T-helper 2 cell treated with Interferon-gamma antibody and Interleukin-4, amounts not matched to agents 5 μg/mL and 100 μg/mL, for 36 hours (primary cell): ENCODE measurements around the gene SDCCAG8.

Experiments
- DNase-seq: peaks from one replicate; pipeline ENCODE4 v3.0.0; 2021; ENCODE audit warnings: low spot score
- H3K27ac Mint-ChIP-seq: one replicate; pipeline ENCODE4 v1.8.0; 2021; ENCODE audit warnings: mild to moderate bottlenecking, mixed read lengths
- H3K27me3 Mint-ChIP-seq: one replicate; pipeline ENCODE4 v1.8.0; 2021; ENCODE audit warnings: low read depth, mixed read lengths
- H3K36me3 Mint-ChIP-seq: one replicate; pipeline ENCODE4 v1.8.0; 2021; ENCODE audit warnings: low read depth, mixed read lengths
- H3K4me1 Mint-ChIP-seq: one replicate; pipeline ENCODE4 v1.8.0; 2021; ENCODE audit warnings: low read depth, mixed read lengths
- H3K4me3 Mint-ChIP-seq: one replicate; pipeline ENCODE4 v1.8.0; 2022; ENCODE audit warnings: mild to moderate bottlenecking, moderate library complexity, mixed read lengths
- H3K9me3 Mint-ChIP-seq: one replicate; pipeline ENCODE4 v1.8.0; 2021; ENCODE audit warnings: mixed read lengths

Gene SDCCAG8

DNA sequence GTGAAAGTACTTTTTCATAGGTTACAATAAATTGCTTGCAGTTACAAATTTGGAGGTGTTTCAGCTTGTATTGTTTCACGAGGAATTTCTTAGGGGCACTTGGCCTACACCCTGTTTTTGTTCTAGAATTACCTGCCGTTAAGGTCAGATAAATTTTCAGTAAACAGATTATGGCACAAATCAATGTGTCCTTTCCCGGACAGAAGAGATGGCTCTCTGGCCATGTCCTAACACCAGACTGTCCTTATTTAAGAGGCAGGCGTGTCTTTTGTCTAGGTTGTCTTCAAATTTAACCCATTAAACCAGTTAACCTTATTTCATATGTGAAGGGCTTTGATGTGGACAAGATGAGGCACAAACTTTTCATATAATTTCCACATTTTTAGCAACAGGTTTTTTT is 243.4 kb downstream of the SDCCAG8 start:
- peaks cover 3% of the 10 kb centered on the region for H3K4me1 Mint-ChIP-seq

DNA sequence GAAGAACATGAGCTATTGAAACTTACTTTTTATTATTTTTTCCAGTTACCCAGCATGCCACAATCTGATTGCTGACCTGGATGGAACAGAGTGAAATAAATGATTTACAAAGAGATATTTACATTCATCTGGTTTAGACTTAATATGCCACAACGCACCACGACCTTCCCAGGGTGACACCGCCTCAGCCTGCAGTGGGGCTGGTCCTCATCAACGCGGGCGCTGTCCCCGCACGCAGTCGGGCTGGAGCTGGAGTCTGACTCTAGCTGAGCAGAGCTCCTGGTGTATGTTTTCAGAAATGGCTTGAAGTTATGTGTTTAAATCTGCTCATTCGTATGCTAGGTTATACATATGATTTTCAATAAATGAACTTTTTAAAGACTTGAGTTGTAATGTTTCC is 243.9 kb downstream of the SDCCAG8 start:
- H3K4me3 Mint-ChIP-seq: no peak overlapping the region

More for the DNA sequence above, 243.4 kb downstream of the SDCCAG8 start:
- Mint-ChIP-seq H3K4me3 (no peak overlapping the region), H3K36me3 (peaks cover 4% of the 10 kb centered on the region), H3K27ac (no peak overlapping the region), H3K9me3 (no peaks in the 10 kb centered on the region), H3K27me3 (no peaks in the 10 kb centered on the region)
- DNase-seq: no peak

GRCh38 chr1:243500512-243500911 is 244.7 kb downstream of the SDCCAG8 start:
- no peaks in the 10 kb centered on the region for H3K27me3 Mint-ChIP-seq
- DNase-seq: no peak
- H3K9me3 Mint-ChIP-seq: no peaks in the 10 kb centered on the region
- H3K27ac Mint-ChIP-seq: no peak overlapping the region
- H3K4me3 Mint-ChIP-seq: no peak overlapping the region
- H3K36me3 Mint-ChIP-seq: peaks cover 4% of the 10 kb centered on the region
- H3K4me1 Mint-ChIP-seq: peaks cover 3% of the 10 kb centered on the region

More for the DNA sequence above, 243.9 kb downstream of the SDCCAG8 start:
- H3K4me1 Mint-ChIP-seq: peaks cover 3% of the 10 kb centered on the region
- H3K9me3 Mint-ChIP-seq: no peaks in the 10 kb centered on the region
- H3K27ac Mint-ChIP-seq: no peak overlapping the region
- peaks cover 4% of the 10 kb centered on the region for H3K36me3 Mint-ChIP-seq
- DNase-seq: no peak
- H3K27me3 Mint-ChIP-seq: no peaks in the 10 kb centered on the region

- DNase-seq: no peak
- Mint-ChIP-seq H3K9me3 (no peaks in the 10 kb centered on the region), H3K27me3 (no peaks in the 10 kb centered on the region), H3K4me3 (no peak overlapping the region), H3K4me1 (peaks cover under 1% of the 10 kb centered on the region), H3K36me3 (peaks cover 4% of the 10 kb centered on the region), H3K27ac (no peak overlapping the region)
Measured at GRCh38 chr1:243501002-243501401, 245.2 kb downstream of the SDCCAG8 start.

- DNase-seq: no peak
- H3K27ac Mint-ChIP-seq: no peak overlapping the region
- H3K27me3 Mint-ChIP-seq: no peaks in the 10 kb centered on the region
- peaks cover 2% of the 10 kb centered on the region for H3K36me3 Mint-ChIP-seq
- H3K4me1 Mint-ChIP-seq: peaks cover 2% of the 10 kb centered on the region
- H3K4me3 Mint-ChIP-seq: no peak overlapping the region
- H3K9me3 Mint-ChIP-seq: no peaks in the 10 kb centered on the region
Measured at GRCh38 chr1:243503155-243503554, 247.3 kb downstream of the SDCCAG8 start.

- Mint-ChIP-seq H3K4me1 (peaks cover 10% of the 10 kb centered on the region), H3K27me3 (no peaks in the 10 kb centered on the region), H3K27ac (no peak overlapping the region), H3K36me3 (peaks cover 2% of the 10 kb centered on the region), H3K4me3 (no peak overlapping the region), H3K9me3 (no peaks in the 10 kb centered on the region)
- no peak for DNase-seq
Measured at GRCh38 chr1:243505986-243506689, 250.3 kb downstream of the SDCCAG8 start.

GRCh38 chr1:243507001-243507671 is 251.3 kb downstream of the SDCCAG8 start:
- no peaks in the 10 kb centered on the region for H3K27me3 Mint-ChIP-seq
- no peak overlapping the region for H3K4me3 Mint-ChIP-seq
- no peak for DNase-seq
- H3K36me3 Mint-ChIP-seq: peaks cover 5% of the 10 kb centered on the region
- H3K4me1 Mint-ChIP-seq: peaks cover 10% of the 10 kb centered on the region
- no peak overlapping the region for H3K27ac Mint-ChIP-seq
- no peaks in the 10 kb centered on the region for H3K9me3 Mint-ChIP-seq

GRCh38 chr1:243507672-243508302 is 251.9 kb downstream of the SDCCAG8 start:
- peaks cover 5% of the 10 kb centered on the region for H3K36me3 Mint-ChIP-seq

DNA sequence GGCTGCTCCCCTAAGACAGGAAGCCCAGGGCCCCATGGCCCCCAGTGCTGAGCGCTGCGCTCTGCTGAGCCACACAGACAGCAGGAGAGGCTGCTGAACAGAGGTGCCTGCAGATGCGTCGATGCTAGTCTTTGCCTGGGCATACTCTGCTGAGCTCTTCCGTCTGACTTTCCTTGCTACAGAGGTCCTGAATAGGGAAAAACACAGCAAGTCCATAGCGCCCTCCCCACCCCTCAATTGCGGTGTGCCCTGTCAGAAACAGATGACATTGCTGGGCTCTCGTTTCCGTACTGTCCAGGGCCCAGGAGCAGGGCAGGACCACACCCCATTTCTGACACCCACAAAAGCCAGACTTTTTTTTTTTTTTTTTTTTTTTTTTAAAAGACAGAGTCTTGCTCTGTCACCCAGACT is 252.5 kb downstream of the SDCCAG8 start:
- Mint-ChIP-seq H3K36me3 (peaks cover 5% of the 10 kb centered on the region), H3K4me3 (no peak overlapping the region), H3K27ac (no peak overlapping the region), H3K4me1 (peaks cover 10% of the 10 kb centered on the region), H3K9me3 (no peaks in the 10 kb centered on the region), H3K27me3 (no peaks in the 10 kb centered on the region)
- no peak for DNase-seq

More at GRCh38 chr1:243507672-243508302, 251.9 kb downstream of the SDCCAG8 start:
- peaks cover 10% of the 10 kb centered on the region for H3K4me1 Mint-ChIP-seq
- H3K4me3 Mint-ChIP-seq: no peak overlapping the region
- no peaks in the 10 kb centered on the region for H3K27me3 Mint-ChIP-seq
- no peak for DNase-seq
- no peaks in the 10 kb centered on the region for H3K9me3 Mint-ChIP-seq
- H3K27ac Mint-ChIP-seq: no peak overlapping the region

DNA sequence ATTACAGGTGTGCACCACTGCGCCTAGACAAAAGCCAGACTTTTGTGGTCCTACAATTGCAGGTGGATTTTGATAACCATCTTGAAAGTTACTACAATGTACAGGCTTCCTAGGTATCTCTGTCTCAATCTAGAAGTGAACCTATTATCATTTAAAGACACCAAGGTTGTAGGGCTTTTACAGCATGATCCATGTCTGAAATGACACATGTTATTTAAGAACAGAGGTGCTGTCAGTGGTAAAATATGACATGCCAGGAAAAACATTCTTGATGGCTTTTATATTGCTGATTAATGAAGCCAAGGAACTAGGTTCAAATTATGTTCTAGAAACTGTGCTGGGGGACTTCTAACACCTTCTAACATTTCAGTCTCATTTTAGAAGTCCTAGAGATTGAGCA is 253.1 kb downstream of the SDCCAG8 start:
- no peaks in the 10 kb centered on the region for H3K27me3 Mint-ChIP-seq
- H3K27ac Mint-ChIP-seq: no peak overlapping the region
- peaks cover 10% of the 10 kb centered on the region for H3K4me1 Mint-ChIP-seq
- no peaks in the 10 kb centered on the region for H3K9me3 Mint-ChIP-seq
- peaks cover 5% of the 10 kb centered on the region for H3K36me3 Mint-ChIP-seq
- DNase-seq: no peak
- H3K4me3 Mint-ChIP-seq: no peak overlapping the region

GRCh38 chr1:243510928-243511327 is 255.1 kb downstream of the SDCCAG8 start:
- H3K27ac Mint-ChIP-seq: no peak overlapping the region
- no peak for DNase-seq
- no peaks in the 10 kb centered on the region for H3K27me3 Mint-ChIP-seq
- no peaks in the 10 kb centered on the region for H3K9me3 Mint-ChIP-seq
- H3K4me1 Mint-ChIP-seq: peaks cover 10% of the 10 kb centered on the region
- H3K4me3 Mint-ChIP-seq: no peak overlapping the region
- peaks cover 5% of the 10 kb centered on the region for H3K36me3 Mint-ChIP-seq

- no peaks in the 10 kb centered on the region for H3K27me3 Mint-ChIP-seq
- H3K27ac Mint-ChIP-seq: no peak overlapping the region
- H3K4me1 Mint-ChIP-seq: peaks cover 4% of the 10 kb centered on the region
- H3K36me3 Mint-ChIP-seq: peaks cover 5% of the 10 kb centered on the region
- no peak for DNase-seq
- H3K9me3 Mint-ChIP-seq: peaks cover 8% of the 10 kb centered on the region
- H3K4me3 Mint-ChIP-seq: no peak overlapping the region
Measured at GRCh38 chr1:243513726-243514491, 258.1 kb downstream of the SDCCAG8 start.

- Mint-ChIP-seq H3K27ac (no peak overlapping the region), H3K36me3 (peaks cover 5% of the 10 kb centered on the region), H3K27me3 (no peaks in the 10 kb centered on the region), H3K4me3 (no peak overlapping the region), H3K4me1 (no peaks in the 10 kb centered on the region), H3K9me3 (peaks cover 8% of the 10 kb centered on the region)
- no peak for DNase-seq
Measured at GRCh38 chr1:243514927-243515326, 259.1 kb downstream of the SDCCAG8 start.

DNA sequence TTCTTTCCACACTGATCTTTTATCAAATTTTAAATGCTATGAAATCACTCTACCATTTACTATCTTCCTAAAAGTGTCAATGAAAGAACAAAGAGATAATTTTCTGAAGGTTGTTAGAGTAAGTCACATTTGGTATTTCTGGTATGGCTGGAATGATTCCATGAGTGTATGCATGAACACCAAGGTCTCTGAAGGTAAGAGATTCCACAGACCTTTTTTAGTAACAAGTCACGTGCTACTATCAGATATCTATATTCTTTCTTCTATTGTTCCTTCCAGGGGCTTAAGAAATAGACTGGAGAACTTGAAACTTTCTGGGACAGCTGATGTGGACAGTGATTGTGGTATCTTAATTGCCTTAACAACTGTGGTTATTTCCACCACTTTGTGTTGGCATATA is 265.0 kb downstream of the SDCCAG8 start:
- H3K27ac Mint-ChIP-seq: no peak overlapping the region
- DNase-seq: no peak
- no peaks in the 10 kb centered on the region for H3K27me3 Mint-ChIP-seq
- H3K36me3 Mint-ChIP-seq: peaks cover 1% of the 10 kb centered on the region
- no peak overlapping the region for H3K4me3 Mint-ChIP-seq
- peaks cover 8% of the 10 kb centered on the region for H3K4me1 Mint-ChIP-seq
- peaks cover 8% of the 10 kb centered on the region for H3K9me3 Mint-ChIP-seq
